CD4-positive, alpha-beta T cell (primary cell): ENCODE results near the gene TAF4. TPM values are rescaled to one million over a fixed set of nuclear protein-coding genes. Genes with fewer than 3 reads are reported as not detected.

ENCODE experiments used
- ATAC-seq: fragments of 200-7000 bp; cut with Tn5 transposase; one replicate; pipeline ENCODE4 v1.10.0; 2022; ENCODE audit warnings: mild to moderate bottlenecking; ENCODE audit not compliant: poor library complexity
- CTCF ChIA-PET: fragments of 350-600 bp; sonication (Branson Sonifier 250); formaldehyde crosslinking; loops from one replicate; lab custom pipeline; 2021; ENCODE audit warnings: antibody characterized with exemption, inconsistent platforms; lab: Charles Lee
- POLR2A ChIA-PET: fragments of 350-600 bp; sonication (Branson Sonifier 250); formaldehyde crosslinking; loops from one replicate; lab custom pipeline; 2021; ENCODE audit warnings: antibody characterized with exemption, inconsistent platforms; lab: Charles Lee
- DNase-seq, 14 experiments: peaks; one replicate each; pipeline ENCODE4 v3.0.0-alpha.2; 2013 to 2020; ENCODE audit warnings: mixed read lengths in 2 of 14
- H3K27ac ChIP-seq, 2 donors: one replicate each; pipeline versions ENCODE4 v1.5.1 to v1.7.0; 2013; ENCODE audit warnings: low read length in 2 of 2, low read depth in 1 of 2, mild to moderate bottlenecking in 1 of 2
- H3K27me3 ChIP-seq, 2 experiments: 1 replicate in 1 of 2; 2 replicates in 1 of 2; pipeline versions ENCODE4 v1.6.1 to v1.7.0; 2013; ENCODE audit warnings: low read length in 2 of 2, control low read depth in 1 of 2, mild to moderate bottlenecking in 1 of 2, moderate library complexity in 1 of 2; ENCODE audit not compliant: insufficient read depth in 2 of 2, control insufficient read depth in 1 of 2
- H3K36me3 ChIP-seq: one replicate; pipeline ENCODE4 v1.6.1; 2013; ENCODE audit warnings: low read length, control low read depth; ENCODE audit not compliant: insufficient read depth
- H3K4me1 ChIP-seq: one replicate; pipeline ENCODE4 v1.6.1; 2013; ENCODE audit warnings: low read length, control low read depth; ENCODE audit not compliant: insufficient read depth
- H3K4me3 ChIP-seq: one replicate; pipeline ENCODE4 v1.5.1; 2013; ENCODE audit warnings: mild to moderate bottlenecking, low read length, moderate library complexity
- H3K9me3 ChIP-seq, 2 experiments: 1 replicate in 1 of 2; 2 replicates in 1 of 2; pipeline versions ENCODE4 v1.6.1 to v1.7.0; 2013; ENCODE audit warnings: low read length in 2 of 2, mild to moderate bottlenecking in 2 of 2, control low read depth in 1 of 2, moderate library complexity in 1 of 2; ENCODE audit not compliant: control insufficient read depth in 1 of 2, insufficient read depth in 1 of 2
- H3K27ac Mint-ChIP-seq: one replicate; pipeline ENCODE4 v1.8.0; 2020; ENCODE audit warnings: mixed read lengths
- H3K27me3 Mint-ChIP-seq: one replicate; pipeline ENCODE4 v1.8.0; 2021; ENCODE audit warnings: mixed read lengths
- H3K36me3 Mint-ChIP-seq: one replicate; pipeline ENCODE4 v1.8.0; 2021; ENCODE audit warnings: low read depth, mixed read lengths
- H3K4me1 Mint-ChIP-seq: one replicate; pipeline ENCODE4 v1.8.0; 2021; ENCODE audit warnings: low read depth, mixed read lengths
- H3K4me3 Mint-ChIP-seq: one replicate; pipeline ENCODE4 v1.8.0; 2020; ENCODE audit warnings: mild to moderate bottlenecking, mixed read lengths
- H3K9me3 Mint-ChIP-seq: one replicate; pipeline ENCODE4 v1.8.0; 2020; ENCODE audit warnings: mixed read lengths
- intact Hi-C, 2 experiments: fragments of 100-400 bp; cut with DNase I in 1 of 2; cut with micrococcal nuclease in 1 of 2; formaldehyde crosslinking; loops; one replicate each; pipeline versions ENCODE4 v1.15.1 to v1.9.0; 2023 to 2025; cut with DNase I, micrococcal nuclease
- microRNA-seq: library from miRNA; unstranded; fragments of <30 nt; microRNA quantifications from one replicate; pipeline ENCODE4 v1.2.0, GENCODE V29; 2021; ENCODE audit warnings: borderline microRNAs expressed, borderline replicate concordance
- total RNA-seq, 174 experiments: library from RNA in 2 of 174; stranded (reverse) in 2 of 174; gene quantifications; one replicate each; pipeline ENCODE4 v1.2.3 and lab custom pipeline; 2021 to 2026
- TF ChIP-seq, protein P1 (sequence below): fragments of 200-600 bp; IDR thresholded peaks from one replicate; pipeline ENCODE4 v1.8.0; 2022; ENCODE audit warnings: antibody characterized with exemption, mild to moderate bottlenecking

The TAF4 gene
- total RNA-seq, 2 experiments from 2014 or later, result 11.1 to 12.5 TPM

DNA sequence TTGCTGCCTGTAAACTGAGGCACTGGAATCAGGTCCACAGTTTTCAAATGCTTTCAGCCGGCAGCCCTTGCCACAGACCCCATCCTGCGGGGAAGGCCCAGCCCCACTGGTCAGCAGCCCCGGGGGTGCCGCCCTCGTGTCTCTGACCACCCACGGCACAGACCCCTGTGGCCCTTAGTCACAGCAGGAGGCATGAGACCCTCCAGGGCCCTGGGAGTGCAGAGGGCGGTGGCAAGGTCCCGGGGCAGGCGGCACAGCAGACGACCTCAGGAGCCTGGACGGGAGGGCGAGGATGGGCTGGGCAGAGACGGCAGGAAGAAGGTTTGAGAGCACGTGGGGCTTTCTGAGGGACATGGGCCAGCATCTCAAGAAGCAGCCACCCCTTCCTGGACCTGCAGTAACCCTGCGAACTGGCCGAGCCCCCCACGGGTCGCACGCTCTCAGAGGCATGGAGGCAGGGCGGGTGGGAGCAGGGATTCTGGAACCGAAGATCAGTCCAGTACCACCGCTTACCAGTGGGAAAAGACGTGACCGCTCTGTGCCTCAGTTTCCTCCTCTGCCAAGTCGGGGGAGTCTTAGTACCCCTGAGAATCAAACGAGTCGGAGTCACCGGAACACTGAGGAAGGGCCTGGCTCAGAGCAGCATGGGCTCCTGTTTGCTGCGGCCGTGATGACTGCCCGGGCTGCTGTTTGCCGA lies 140.7 kb downstream of the TAF4 start:
- H3K27me3 ChIP-seq, result no peaks in the 10 kb centered on the region
- Mint-ChIP-seq H3K4me3 (no peak overlapping the region), H3K27me3 (no peaks in the 10 kb centered on the region), H3K36me3 (no peaks in the 10 kb centered on the region), H3K9me3 (no peaks in the 10 kb centered on the region), H3K27ac (no peak overlapping the region), H3K4me1 (no peaks in the 10 kb centered on the region)
- ATAC-seq (no peak), DNase-seq (no peak)
- TF ChIP-seq, protein P1, sequence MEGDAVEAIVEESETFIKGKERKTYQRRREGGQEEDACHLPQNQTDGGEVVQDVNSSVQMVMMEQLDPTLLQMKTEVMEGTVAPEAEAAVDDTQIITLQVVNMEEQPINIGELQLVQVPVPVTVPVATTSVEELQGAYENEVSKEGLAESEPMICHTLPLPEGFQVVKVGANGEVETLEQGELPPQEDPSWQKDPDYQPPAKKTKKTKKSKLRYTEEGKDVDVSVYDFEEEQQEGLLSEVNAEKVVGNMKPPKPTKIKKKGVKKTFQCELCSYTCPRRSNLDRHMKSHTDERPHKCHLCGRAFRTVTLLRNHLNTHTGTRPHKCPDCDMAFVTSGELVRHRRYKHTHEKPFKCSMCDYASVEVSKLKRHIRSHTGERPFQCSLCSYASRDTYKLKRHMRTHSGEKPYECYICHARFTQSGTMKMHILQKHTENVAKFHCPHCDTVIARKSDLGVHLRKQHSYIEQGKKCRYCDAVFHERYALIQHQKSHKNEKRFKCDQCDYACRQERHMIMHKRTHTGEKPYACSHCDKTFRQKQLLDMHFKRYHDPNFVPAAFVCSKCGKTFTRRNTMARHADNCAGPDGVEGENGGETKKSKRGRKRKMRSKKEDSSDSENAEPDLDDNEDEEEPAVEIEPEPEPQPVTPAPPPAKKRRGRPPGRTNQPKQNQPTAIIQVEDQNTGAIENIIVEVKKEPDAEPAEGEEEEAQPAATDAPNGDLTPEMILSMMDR, result no peak
- no peak overlapping the region for H3K27ac ChIP-seq
- POLR2A ChIA-PET, result no interaction called here
- intact Hi-C loops, result no loop called here
- no peak overlapping the region for H3K4me3 ChIP-seq
- H3K9me3 ChIP-seq, result peaks cover 0 to 28% of the 10 kb centered on the region in 2 experiments
- H3K36me3 ChIP-seq, result no peaks in the 10 kb centered on the region
- no peaks in the 10 kb centered on the region for H3K4me1 ChIP-seq
- CTCF ChIA-PET, result no interaction called here

Small RNAs within 50 kb of the gene (microRNA-seq; reads per million reads assigned to microRNA genes)
- gene MIR1257 (not detected), gene MIR3195 (not detected)

Other genes with a start within 250 kb of the TAF4 start
- gene LSM14B, start 56.6 kb upstream of the TAF4 start, total RNA-seq, result 10 to 100 TPM; 34.5 to 35.7 TPM
- gene PSMA7, start 77.5 kb upstream of the TAF4 start, total RNA-seq, result 100 to 1,000 TPM; 150 to 158 TPM
- gene SS18L1, start 77.9 kb upstream of the TAF4 start, total RNA-seq, result 10 to 100 TPM; 12.8 to 13.4 TPM
- 1 to 10 TPM; 9.5 to 9.9 TPM for gene MTG2, start 117.1 kb upstream of the TAF4 start, total RNA-seq
- gene HRH3, start 154.4 kb upstream of the TAF4 start, total RNA-seq, result not detected
- 10 to 100 TPM; 52.8 to 54.4 TPM for gene OSBPL2, start 172.6 kb upstream of the TAF4 start, total RNA-seq
- gene ADRM1, start 237.1 kb upstream of the TAF4 start, total RNA-seq, result 10 to 100 TPM; 40.8 to 44.3 TPM